Activated T-helper 17 cell treated with anti-CD3 and anti-CD28 coated beads, Interleukin-2, amount 50 U/mL, for 72 hours (primary cell): ENCODE measurements around the gene MMD2. TPM values are rescaled to one million over a fixed set of nuclear protein-coding genes. Genes with fewer than 3 reads are reported as not detected.

ENCODE experiments used
- ATAC-seq: fragments of 150-1000 bp; cut with Tn5 transposase; replicated peaks from 2 replicates; pipeline ENCODE4 v1.10.0; 2021; ENCODE audit warnings: mild to moderate bottlenecking, moderate library complexity
- H3K27ac Mint-ChIP-seq: one replicate; pipeline ENCODE4 v1.8.0; 2022; ENCODE audit warnings: mixed read lengths
- H3K27me3 Mint-ChIP-seq: one replicate; pipeline ENCODE4 v1.8.0; 2022; ENCODE audit warnings: mixed read lengths
- H3K36me3 Mint-ChIP-seq: one replicate; pipeline ENCODE4 v1.8.0; 2022; ENCODE audit warnings: low read depth, mild to moderate bottlenecking, mixed read lengths
- H3K4me1 Mint-ChIP-seq: one replicate; pipeline ENCODE4 v1.8.0; 2022; ENCODE audit warnings: mixed read lengths
- H3K4me3 Mint-ChIP-seq: one replicate; pipeline ENCODE4 v1.8.0; 2022; ENCODE audit warnings: mild to moderate bottlenecking, mixed read lengths
- H3K9me3 Mint-ChIP-seq: one replicate; pipeline ENCODE4 v1.8.0; 2022; ENCODE audit warnings: mixed read lengths
- total RNA-seq, 2 donors: library from RNA; stranded (reverse); gene quantifications; one replicate each; pipeline ENCODE4 v1.2.3, GENCODE V29; 2022

Gene MMD2
- total RNA-seq, 2 donors from 2014 or later, result not detected

- Mint-ChIP-seq H3K27me3 (no peaks in the 10 kb centered on the region), H3K9me3 (no peaks in the 10 kb centered on the region), H3K36me3 (no peaks in the 10 kb centered on the region), H3K27ac (no peak overlapping the region), H3K4me1 (no peaks in the 10 kb centered on the region), H3K4me3 (no peak overlapping the region)
- no peak for ATAC-seq
Measured at GRCh38 chr7:4939971-4940728, 18.8 kb downstream of the MMD2 start.

GRCh38 chr7:4937411-4937810, 21.6 kb downstream of the MMD2 start:
- no peaks in the 10 kb centered on the region for H3K4me1 Mint-ChIP-seq
- H3K27me3 Mint-ChIP-seq, result no peaks in the 10 kb centered on the region
- H3K27ac Mint-ChIP-seq, result no peak overlapping the region
- no peak overlapping the region for H3K4me3 Mint-ChIP-seq
- H3K36me3 Mint-ChIP-seq, result no peaks in the 10 kb centered on the region
- no peaks in the 10 kb centered on the region for H3K9me3 Mint-ChIP-seq
- ATAC-seq, result no peak

- Mint-ChIP-seq H3K27me3 (no peaks in the 10 kb centered on the region), H3K27ac (no peak overlapping the region), H3K9me3 (no peaks in the 10 kb centered on the region), H3K4me3 (no peak overlapping the region), H3K4me1 (no peaks in the 10 kb centered on the region), H3K36me3 (no peaks in the 10 kb centered on the region)
- ATAC-seq, result no peak
Measured at GRCh38 chr7:4934419-4935025, 24.5 kb downstream of the MMD2 start.

GRCh38 chr7:4931943-4932342, 27.0 kb downstream of the MMD2 start:
- Mint-ChIP-seq H3K4me3 (no peak overlapping the region), H3K9me3 (no peaks in the 10 kb centered on the region), H3K27me3 (no peaks in the 10 kb centered on the region), H3K36me3 (no peaks in the 10 kb centered on the region), H3K4me1 (no peaks in the 10 kb centered on the region), H3K27ac (no peak overlapping the region)
- no peak for ATAC-seq

GRCh38 chr7:4929005-4929404, 30.0 kb downstream of the MMD2 start:
- Mint-ChIP-seq H3K4me1 (no peaks in the 10 kb centered on the region), H3K4me3 (no peak overlapping the region), H3K27me3 (no peaks in the 10 kb centered on the region), H3K36me3 (no peaks in the 10 kb centered on the region), H3K27ac (no peak overlapping the region), H3K9me3 (no peaks in the 10 kb centered on the region)
- no peak for ATAC-seq

- Mint-ChIP-seq H3K9me3 (no peaks in the 10 kb centered on the region), H3K27ac (no peak overlapping the region), H3K36me3 (no peaks in the 10 kb centered on the region), H3K4me3 (no peak overlapping the region), H3K27me3 (no peaks in the 10 kb centered on the region), H3K4me1 (no peaks in the 10 kb centered on the region)
- no peak for ATAC-seq
Measured at GRCh38 chr7:4928445-4928844, 30.5 kb downstream of the MMD2 start.

- Mint-ChIP-seq H3K9me3 (no peaks in the 10 kb centered on the region), H3K36me3 (no peaks in the 10 kb centered on the region), H3K27me3 (no peaks in the 10 kb centered on the region), H3K4me3 (no peak overlapping the region), H3K4me1 (no peaks in the 10 kb centered on the region), H3K27ac (no peak overlapping the region)
- ATAC-seq, result no peak
Measured at GRCh38 chr7:4919969-4920766, 38.8 kb downstream of the MMD2 start.

- H3K9me3 Mint-ChIP-seq, result no peaks in the 10 kb centered on the region
- H3K27ac Mint-ChIP-seq, result no peak overlapping the region
- H3K36me3 Mint-ChIP-seq, result no peaks in the 10 kb centered on the region
- no peak overlapping the region for H3K4me3 Mint-ChIP-seq
- H3K27me3 Mint-ChIP-seq, result no peaks in the 10 kb centered on the region
- no peak for ATAC-seq
- no peaks in the 10 kb centered on the region for H3K4me1 Mint-ChIP-seq
Measured at GRCh38 chr7:4916113-4916512, 42.9 kb downstream of the MMD2 start.

- Mint-ChIP-seq H3K9me3 (no peaks in the 10 kb centered on the region), H3K27me3 (no peaks in the 10 kb centered on the region)
- ATAC-seq, result no peak
Measured at GRCh38 chr7:4911111-4911828, 47.7 kb downstream of the MMD2 start.

GRCh38 chr7:4906682-4907081, 52.3 kb downstream of the MMD2 start:
- no peak for ATAC-seq
- Mint-ChIP-seq H3K27me3 (no peaks in the 10 kb centered on the region), H3K36me3 (no peaks in the 10 kb centered on the region), H3K4me1 (no peaks in the 10 kb centered on the region), H3K4me3 (no peak overlapping the region), H3K9me3 (no peaks in the 10 kb centered on the region), H3K27ac (no peak overlapping the region)

More at GRCh38 chr7:4911111-4911828, 47.7 kb downstream of the MMD2 start:
- H3K27ac Mint-ChIP-seq, result no peak overlapping the region
- H3K36me3 Mint-ChIP-seq, result no peaks in the 10 kb centered on the region
- H3K4me1 Mint-ChIP-seq, result no peaks in the 10 kb centered on the region
- H3K4me3 Mint-ChIP-seq, result no peak overlapping the region

- ATAC-seq, result no peak
- H3K9me3 Mint-ChIP-seq, result no peaks in the 10 kb centered on the region
- H3K27me3 Mint-ChIP-seq, result no peaks in the 10 kb centered on the region
- H3K27ac Mint-ChIP-seq, result no peak overlapping the region
- no peaks in the 10 kb centered on the region for H3K36me3 Mint-ChIP-seq
- no peaks in the 10 kb centered on the region for H3K4me1 Mint-ChIP-seq
- no peak overlapping the region for H3K4me3 Mint-ChIP-seq
Measured at GRCh38 chr7:4905171-4905570, 53.8 kb downstream of the MMD2 start.

GRCh38 chr7:4904346-4904745, 54.6 kb downstream of the MMD2 start:
- H3K27me3 Mint-ChIP-seq, result no peaks in the 10 kb centered on the region
- ATAC-seq, result no peak
- no peaks in the 10 kb centered on the region for H3K9me3 Mint-ChIP-seq
- H3K4me1 Mint-ChIP-seq, result no peaks in the 10 kb centered on the region
- no peaks in the 10 kb centered on the region for H3K36me3 Mint-ChIP-seq
- H3K4me3 Mint-ChIP-seq, result no peak overlapping the region
- no peak overlapping the region for H3K27ac Mint-ChIP-seq

- peaks cover 4% of the 10 kb centered on the region for H3K27me3 Mint-ChIP-seq
- H3K36me3 Mint-ChIP-seq, result no peaks in the 10 kb centered on the region
- no peak overlapping the region for H3K4me3 Mint-ChIP-seq
- H3K4me1 Mint-ChIP-seq, result no peaks in the 10 kb centered on the region
- H3K27ac Mint-ChIP-seq, result no peak overlapping the region
- no peaks in the 10 kb centered on the region for H3K9me3 Mint-ChIP-seq
- no peak for ATAC-seq
Measured at GRCh38 chr7:4895766-4896165, 63.2 kb downstream of the MMD2 start.

- Mint-ChIP-seq H3K9me3 (no peaks in the 10 kb centered on the region), H3K4me1 (no peaks in the 10 kb centered on the region), H3K27ac (no peak overlapping the region), H3K27me3 (peaks cover 4% of the 10 kb centered on the region), H3K36me3 (no peaks in the 10 kb centered on the region), H3K4me3 (no peak overlapping the region)
- ATAC-seq, result no peak
Measured at GRCh38 chr7:4894482-4894881, 64.5 kb downstream of the MMD2 start.
